Stimulated activated CD8-positive, alpha-beta memory T cell treated with anti-CD3 and anti-CD28 coated beads, Interleukin-12 subunit alpha, Interleukin-12 subunit beta, amount 100 ng/mL, for 24 hours (primary cell): ENCODE measurements around the gene PHKA2.
"Not testable (repeated sequence)": the region's sequence is repeated elsewhere in the genome, so short reads cannot be mapped to it uniquely, and the experiment has no call there.

Source experiments
- DNase-seq: peaks from one replicate; pipeline ENCODE4 v3.0.0-alpha.2; 2020; ENCODE audit errors: extremely low read depth

The PHKA2 gene

DNA sequence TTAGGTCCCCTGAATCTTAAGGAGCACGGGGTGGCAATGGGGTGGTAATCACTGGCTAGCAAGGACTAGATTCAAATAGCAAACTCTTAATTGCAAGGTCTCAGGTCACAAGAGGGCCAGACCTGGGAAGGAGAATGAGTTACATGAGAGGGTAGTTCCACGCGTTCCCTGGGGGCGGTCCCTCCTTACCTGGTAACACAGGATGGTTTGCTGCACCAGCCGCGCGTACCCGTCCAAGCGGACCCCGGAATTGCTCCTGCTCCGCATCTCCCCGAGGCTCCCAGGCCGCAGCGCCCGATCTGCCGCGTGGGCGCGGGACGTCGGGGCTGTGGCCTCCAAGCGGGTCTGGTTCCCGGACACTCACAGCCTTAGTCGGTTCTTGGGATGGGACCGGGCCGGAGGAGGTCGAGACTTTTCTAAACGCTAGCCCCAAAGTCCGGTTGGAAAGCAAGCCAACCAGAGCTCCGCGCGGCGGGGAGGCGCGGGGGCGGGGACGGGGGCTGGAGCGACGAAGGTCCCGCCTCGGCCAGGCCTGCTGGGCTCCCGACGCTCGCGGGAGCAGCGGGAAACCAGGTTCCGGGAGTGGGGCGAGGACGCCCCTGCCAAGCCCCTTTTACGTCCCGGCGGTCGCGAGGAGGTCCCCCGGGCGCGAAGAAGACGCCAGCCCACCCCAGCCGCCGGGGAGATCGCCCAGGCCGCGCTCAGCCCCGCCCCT is at the start of gene PHKA2:
TSS of gene PHKA2 (minus strand) at position 449 of the 715 bp plus-strand sequence. CDS start at position 267, 182 bp downstream.
- peak; percentile 3 for DNase-seq

- no peak for DNase-seq
Observed at GRCh38 chrX:19030805-19031204, 46.9 kb upstream of the PHKA2 start.

DNA sequence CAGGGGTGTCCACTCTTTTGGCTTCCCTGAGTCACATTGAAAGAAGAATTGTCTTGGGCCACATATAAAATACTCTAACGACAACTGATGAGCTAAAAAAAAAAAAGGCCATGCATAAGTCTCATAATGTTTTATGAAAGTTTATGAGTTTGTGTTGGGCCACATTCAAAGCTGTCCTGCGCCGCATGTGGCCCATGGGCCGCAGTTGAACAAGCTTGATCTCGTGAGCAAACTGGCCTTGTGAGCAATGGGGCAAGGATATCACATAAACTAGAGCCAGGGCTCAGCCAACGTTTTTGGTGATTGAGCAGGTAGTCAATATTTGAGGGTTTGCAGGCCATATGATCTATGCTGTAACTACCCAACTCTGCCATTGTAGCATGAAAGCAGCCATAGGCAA is 44.6 kb upstream of the PHKA2 start:
- no peak for DNase-seq

DNA sequence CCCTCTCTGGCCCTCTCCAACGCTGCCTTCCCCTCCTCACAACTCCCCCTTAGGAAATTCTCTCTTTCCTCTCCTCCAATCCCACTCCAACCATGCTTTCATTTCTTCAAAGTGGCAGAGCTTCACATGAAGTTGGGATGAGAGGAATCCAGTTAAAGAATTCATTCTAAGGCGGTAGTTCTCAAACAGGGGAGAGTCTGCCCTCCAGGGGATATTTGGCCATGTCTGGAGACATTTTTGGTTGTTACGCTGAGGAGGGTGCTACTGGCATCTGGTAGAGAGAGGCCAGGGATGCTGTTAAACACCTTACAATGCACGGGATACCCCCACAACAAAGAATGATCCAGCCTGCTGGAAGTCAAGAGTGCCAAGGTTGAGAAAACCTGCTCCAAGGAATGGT is 40.5 kb upstream of the PHKA2 start:
- no peak for DNase-seq

DNA sequence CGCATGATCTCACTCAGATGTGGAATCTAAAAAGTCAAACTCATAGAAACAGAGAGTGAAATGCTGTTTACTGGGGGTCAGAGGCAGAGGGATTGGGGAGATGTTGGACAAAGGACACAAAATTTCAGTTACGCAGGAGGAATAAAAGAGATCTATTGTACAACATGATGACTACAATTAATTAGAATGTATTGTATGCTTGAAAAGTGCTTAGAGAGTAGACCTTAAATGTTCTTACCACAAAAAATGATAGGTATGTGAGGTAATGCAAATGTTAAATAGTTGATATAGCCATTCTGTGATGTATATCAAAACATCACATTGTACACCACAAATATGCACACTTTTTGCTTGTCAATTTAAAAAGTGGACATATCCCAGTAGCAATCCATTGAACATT is 36.1 kb upstream of the PHKA2 start:
- DNase-seq: no peak

DNA sequence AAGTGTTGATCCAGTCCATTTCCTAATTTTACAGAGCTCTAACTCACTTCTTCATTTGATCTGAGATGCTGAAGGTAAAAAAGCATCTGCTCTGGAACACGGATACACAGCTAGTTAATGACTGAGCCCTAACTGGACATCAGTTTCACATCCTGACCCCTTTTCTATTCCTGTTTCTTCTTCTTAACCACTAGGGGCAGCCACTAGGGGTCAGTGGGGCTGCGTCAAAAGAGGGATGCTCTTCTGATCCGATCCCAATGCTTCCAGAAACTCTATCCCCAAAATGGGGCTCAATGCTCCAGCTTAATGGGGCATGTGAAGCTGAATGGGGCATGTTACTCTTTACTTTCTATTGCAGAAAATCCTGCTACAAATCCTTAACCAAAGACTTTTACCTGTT is 33.4 kb upstream of the PHKA2 start:
- DNase-seq: no peak

DNA sequence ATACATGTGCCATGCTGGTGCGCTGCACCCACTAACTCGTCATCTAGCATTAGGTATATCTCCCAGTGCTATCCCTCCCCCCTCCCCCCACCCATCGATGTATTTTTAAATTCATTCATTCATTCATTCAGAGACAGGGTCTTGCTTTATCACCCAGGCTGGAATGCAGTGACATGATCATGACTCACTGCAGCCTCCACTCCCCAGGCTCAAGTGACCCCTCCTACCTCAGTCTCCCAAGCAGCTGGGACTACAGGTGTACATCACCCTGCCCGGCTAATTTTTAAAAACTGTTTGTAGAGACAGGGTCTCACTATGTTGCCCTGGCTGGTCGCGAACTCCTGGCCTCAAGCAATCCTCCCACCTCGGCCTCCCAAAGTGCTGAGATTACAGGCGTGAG is 32.7 kb upstream of the PHKA2 start:
- not testable (repeated sequence) for DNase-seq

GRCh38 chrX:19007868-19008267 is 24.0 kb upstream of the PHKA2 start:
- DNase-seq: no peak

DNA sequence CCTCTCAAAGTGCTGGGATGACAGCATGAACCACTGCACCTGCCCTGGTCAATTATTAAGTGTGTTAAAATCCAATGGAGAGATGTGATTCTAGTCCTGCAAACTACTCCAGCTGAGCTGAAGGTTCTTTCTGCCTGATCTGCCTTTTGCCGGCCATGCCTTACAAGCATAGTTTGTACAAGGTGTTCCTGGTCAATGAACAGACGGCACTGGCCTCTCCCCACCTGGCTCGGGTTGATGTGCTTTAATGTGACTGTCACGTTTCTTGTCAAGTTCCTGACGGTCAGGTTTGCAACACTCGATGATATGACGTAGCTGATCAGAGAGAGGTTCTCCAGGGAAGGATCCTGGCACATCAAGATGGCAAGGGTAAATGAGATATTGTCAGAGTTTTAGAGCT is 23.1 kb upstream of the PHKA2 start:
- DNase-seq: no peak

DNA sequence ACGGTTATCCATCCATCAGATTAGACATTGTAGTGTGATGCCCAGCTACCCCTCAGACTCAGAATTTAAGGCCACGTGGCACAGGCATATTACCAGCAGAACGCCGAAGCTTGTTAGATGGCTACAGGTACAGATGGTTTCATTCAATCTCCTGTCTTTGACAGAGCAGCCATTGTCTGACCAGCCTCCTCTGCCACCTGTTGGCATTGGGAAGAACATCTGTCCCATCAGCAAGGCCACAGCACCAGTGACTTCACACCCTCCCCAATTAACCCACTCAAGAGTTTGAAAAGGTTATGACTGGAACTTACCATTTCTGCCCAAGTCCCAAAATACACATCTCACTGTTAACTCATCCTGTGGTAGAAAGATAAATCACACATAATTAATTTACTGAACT is 22.0 kb upstream of the PHKA2 start:
- no peak for DNase-seq

- no peak for DNase-seq
Observed at GRCh38 chrX:19003756-19004155, 19.8 kb upstream of the PHKA2 start.

- no peak for DNase-seq
Observed at GRCh38 chrX:18998653-18999052, 14.7 kb upstream of the PHKA2 start.

DNA sequence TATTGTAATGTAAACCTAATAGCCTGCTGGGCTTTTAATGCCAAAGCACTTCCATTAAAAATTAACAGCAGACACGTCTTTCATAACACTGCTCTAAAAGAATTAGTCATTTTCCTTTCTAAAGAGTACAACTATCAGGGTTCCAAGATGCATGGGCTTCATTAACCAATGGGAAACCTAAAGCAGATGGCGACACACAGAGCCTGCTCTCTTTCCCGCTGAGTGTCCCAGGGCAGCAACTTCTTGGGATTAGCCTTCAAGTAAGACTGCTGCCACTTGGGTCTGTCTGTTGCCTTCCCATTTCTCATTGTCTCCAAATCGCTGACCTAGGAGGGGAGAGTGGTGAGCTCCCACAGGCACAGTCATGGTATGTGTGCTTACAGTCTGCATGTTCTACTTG is 14.0 kb upstream of the PHKA2 start:
- no peak for DNase-seq

DNA sequence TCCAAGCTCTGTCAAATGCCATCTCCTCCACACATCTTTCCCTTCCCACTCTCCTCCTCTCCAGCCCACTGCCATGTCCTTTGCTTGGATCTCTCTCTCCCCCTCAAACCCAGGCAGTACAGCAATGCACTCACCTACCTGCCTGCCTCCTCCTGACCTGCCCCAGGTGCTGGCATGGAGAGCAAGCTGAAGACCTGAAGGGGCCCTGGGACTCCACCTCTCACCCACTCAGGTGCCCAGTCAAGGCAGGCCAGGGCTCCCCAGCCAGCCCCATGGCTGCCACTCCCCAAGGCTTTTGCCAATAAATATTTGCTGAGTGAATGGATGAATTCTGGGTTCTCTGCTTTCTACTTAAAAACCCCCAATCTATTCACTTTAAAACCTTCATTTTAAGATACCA is 12.6 kb upstream of the PHKA2 start:
- no peak for DNase-seq

- no peak for DNase-seq
Observed at GRCh38 chrX:18995221-18995620, 11.3 kb upstream of the PHKA2 start.

DNA sequence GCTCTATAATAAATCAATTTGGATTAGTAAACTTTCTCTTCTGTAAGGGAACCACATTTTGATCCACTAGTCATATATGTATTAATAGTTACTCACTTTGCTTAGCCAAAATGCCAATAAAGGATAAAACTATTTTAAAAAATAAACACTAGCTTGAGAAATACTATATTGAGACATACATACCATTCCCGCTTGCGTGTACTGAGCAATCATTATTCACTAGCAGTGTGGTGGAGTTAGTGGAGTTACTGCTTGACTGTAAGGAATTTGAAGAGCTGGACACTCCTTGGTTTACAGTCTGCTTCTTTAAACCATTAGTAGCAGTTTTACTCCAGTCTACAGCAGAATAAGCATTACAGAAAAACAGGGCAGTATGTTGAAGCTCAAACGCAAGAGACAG is 10.8 kb upstream of the PHKA2 start:
- DNase-seq: no peak

DNA sequence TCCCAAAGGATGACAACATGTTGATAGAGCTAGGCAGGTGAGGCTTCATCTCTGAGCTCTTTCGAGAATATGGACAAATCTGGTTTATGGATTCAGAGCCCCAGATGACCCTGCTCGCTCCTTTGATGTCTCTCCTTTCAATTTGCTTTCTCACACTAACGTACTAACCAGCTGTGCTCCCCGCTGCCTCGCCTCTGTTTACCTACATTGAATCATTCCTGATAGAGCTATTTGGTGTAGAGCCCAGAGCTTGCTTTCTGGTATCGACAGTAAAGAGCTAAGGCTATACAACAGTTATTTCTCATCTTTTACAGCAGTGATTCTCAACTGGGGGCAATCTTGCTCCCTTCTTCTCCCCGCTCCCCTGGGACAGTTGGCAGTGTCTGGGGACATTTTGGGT is 8.9 kb upstream of the PHKA2 start:
- DNase-seq: no peak

DNA sequence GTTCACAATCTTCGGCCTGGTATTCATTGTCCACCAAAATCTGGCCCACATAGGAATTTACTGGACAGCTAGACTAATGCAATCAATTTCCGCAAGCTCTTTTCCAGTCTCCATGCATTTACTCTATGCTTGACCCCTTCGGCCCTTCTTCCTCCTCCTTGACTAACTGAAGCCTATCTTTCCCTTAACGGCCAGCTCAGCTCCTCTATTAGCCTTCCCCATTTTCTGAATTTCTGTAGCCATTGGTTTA is 1.2 kb upstream of the PHKA2 start:
- DNase-seq: no peak

GRCh38 chrX:18984381-18985185 is 669 bp upstream of the PHKA2 start:
- DNase-seq: peak; percentile 62

- DNase-seq: no peak
Observed at GRCh38 chrX:18981124-18981807, 2.6 kb downstream of the PHKA2 start.

- not testable (repeated sequence) for DNase-seq
Observed at GRCh38 chrX:18980262-18980661, 3.7 kb downstream of the PHKA2 start.

DNA sequence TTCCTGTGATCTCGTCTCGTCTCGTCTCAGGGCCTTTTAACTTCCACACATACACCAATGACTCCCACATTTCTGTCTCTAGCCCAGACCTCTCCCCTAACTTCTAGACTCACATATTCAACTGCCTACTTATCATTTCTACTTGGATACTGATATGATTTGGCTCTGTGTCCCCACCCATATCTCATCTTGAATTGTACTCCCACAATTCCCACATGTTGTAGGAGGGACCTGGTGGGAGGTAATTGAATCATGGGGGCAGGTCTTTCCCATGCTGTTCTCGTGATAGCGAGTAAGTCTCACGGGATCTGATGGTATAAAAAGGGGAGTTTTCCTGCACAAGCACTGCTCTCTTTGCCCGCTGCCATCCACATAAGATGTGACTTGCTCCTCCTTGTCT is 8.9 kb downstream of the PHKA2 start:
- DNase-seq: no peak

DNA sequence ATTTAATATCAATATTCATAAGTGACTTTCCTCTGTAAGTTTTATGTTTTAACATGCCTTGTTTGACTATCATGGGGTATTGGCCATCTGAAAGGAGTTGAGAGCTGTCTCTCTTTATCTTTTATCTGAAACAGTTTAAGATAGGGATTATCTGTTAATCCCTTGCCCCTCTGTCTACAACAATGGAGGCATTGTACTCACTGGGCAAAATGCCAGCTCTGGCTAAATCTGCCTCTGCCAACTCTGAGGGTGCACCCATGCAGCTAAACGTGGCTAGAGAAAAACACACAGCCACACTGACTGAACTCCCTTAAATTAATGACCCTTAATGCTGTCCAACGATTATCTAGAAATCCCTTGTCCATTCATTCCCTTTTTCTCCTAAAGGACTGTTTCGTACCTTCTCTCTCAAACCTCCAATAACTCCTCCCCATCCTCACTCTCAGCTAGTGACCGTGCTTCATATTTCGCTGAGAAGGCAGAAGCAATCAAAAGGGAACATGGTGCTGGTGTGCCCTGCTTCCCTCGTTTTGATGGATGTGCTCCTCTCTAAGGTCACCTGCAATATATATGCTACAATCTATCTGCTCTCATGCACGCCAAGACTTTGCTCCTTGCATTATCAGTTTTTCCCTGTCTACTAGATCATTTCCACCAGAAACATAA is 10.3 kb downstream of the PHKA2 start:
- DNase-seq: no peak
